Amniotic stem cell (primary cell): ENCODE results near the gene SLC15A1.

Source experiments
- DNase-seq: peaks from one replicate; lab custom pipeline; 2025; lab: John Stamatoyannopoulos, UW

Gene SLC15A1

DNA sequence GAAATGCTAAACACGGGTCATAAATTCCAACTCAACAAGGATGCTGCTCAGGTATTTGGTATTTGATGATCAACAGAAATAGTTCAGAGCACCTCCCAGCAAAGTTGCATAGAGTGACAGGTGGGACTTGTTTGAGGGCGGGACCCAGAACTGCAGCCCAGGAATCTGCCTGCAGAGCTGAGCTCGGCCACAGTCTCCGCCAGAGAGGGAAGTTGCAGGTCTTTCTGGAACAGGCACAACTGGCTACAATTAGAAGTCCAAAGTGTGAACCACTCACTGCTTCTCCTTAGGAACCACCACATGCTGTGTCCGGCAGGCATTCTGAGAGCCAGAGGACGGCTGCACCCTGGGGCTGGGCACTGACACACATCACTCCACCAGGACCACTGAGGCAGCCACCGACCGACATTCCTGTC, 1.1 kb downstream of the SLC15A1 start:
- DNase-seq = no peak

DNA sequence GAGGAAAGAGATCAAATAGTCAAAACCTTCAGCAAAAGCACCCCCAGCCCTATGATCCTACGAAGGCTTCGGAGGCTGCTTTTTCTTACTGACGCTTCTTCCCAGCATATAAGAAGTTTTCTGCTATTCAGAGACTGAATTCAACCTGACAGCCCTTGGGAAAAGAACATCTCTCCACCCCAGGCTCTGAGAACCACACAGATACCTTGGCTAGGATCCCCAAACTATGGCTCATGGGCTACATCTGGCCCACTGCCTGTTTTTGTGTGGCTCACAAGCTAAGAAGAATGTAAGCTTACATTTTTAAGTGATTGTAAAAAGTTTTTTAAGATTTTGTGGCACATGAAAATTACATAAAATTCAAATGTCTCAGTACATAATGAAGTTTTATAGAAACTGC, 3.0 kb downstream of the SLC15A1 start:
- no peak for DNase-seq

DNA sequence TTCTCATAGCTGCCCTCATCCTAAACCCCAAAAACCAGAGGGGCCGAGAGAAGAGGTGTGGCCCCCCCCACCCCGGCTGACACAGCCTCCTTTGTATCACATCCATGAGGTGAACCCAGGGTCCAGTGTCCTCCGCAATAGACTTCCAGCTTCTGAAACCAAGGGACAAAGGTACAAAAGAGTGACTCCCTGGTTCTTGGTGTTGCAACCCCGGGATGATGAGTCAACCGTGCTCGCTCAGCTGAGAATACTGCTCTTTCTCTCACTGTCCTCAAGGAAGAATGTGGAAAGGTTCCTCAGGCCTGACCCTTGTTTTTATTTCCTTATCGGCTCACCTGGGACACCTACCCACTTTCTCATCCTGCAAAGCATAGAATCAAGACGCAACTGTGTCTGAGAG, 5.5 kb downstream of the SLC15A1 start:
- DNase-seq = no peak

DNA sequence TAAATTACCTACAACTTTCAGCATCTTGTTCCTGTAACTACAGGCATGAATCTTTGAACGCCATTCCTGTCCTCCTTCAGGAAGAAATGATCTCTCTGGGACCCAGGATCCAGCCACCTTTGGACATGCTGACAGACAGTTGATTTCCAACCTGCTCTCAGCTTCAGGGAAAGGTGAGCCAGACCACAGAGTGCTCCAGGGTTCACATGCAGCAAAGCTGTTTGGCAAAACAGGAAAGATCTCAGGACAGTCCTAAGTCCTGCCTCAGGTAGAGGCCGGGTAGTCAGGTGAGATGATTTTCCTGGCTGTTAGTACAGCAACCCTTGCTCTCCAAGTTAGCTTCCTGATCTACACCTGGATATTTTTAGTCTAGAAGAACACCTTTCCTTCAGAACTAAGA, 9.1 kb downstream of the SLC15A1 start:
- no peak for DNase-seq

GRCh38 chr13:98742961-98743360, 9.5 kb downstream of the SLC15A1 start:
- DNase-seq = no peak

- no peak for DNase-seq
Observed at GRCh38 chr13:98741741-98742435, 10.6 kb downstream of the SLC15A1 start.

DNA sequence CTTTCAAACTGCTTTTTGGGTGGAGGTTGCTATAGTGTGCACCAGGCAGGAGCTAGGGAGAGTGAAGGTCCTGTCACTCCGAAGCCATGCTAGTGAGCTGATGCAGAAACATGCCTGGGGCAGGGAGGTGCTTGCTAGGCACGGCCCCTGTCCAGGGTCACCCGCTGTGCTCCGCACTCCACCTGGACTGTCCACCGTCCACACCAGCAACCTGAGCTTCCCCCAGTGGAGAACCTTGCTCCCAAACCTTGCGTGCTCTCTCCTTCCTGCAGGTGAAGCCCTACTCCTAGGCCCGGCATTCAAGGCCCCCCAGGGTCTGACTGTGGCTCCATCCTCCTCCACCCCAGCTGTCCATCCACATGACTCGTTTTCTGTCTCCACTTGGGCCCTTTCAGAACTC, 12.3 kb downstream of the SLC15A1 start:
- DNase-seq = no peak

DNA sequence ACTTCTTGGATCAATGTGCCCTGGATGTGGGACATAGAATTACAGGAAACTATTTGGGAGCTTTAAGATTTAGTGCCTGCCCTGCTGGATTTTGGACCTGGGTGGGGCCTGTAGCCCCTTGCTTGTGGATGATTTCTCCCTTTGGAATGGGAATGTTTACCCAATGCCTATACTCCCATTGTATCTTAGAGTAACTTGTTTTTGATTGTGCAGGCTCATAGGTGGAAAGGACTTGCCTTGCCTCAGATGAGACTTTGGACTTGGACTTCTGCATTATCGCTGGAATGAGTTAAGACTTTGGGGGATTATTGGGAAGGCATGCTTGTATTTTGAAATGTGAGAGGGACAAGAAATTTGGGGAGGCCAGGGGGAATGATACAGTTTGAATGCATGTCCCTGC, 13.5 kb downstream of the SLC15A1 start:
- no peak for DNase-seq

DNA sequence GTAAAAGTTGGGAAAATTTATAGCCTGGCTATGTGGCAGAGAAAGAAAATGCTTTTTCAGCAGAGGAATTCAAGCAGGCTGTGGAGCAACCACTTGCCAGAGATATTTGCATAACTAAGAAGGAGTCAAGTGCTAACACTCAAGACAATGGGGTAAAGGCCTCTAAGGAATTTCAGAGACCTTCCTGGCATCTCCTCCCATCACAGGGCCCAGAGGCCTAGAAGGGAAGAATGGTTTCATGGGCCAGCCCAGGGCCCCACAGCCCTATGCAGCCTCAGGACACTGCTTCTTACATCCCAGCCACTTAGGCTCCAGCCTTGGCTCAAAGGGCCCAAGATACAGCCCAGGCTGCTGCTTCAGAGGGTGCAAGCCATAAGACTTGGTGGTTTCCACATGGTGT, 14.3 kb downstream of the SLC15A1 start:
- DNase-seq = no peak

GRCh38 chr13:98731925-98732324, 20.5 kb downstream of the SLC15A1 start:
- DNase-seq = no peak

GRCh38 chr13:98731038-98731437, 21.4 kb downstream of the SLC15A1 start:
- DNase-seq = no peak

GRCh38 chr13:98730441-98730840, 22.0 kb downstream of the SLC15A1 start:
- DNase-seq = no peak

- DNase-seq = no peak
Observed at GRCh38 chr13:98729658-98730057, 22.8 kb downstream of the SLC15A1 start.

GRCh38 chr13:98722958-98723357, 29.5 kb downstream of the SLC15A1 start:
- DNase-seq = no peak

DNA sequence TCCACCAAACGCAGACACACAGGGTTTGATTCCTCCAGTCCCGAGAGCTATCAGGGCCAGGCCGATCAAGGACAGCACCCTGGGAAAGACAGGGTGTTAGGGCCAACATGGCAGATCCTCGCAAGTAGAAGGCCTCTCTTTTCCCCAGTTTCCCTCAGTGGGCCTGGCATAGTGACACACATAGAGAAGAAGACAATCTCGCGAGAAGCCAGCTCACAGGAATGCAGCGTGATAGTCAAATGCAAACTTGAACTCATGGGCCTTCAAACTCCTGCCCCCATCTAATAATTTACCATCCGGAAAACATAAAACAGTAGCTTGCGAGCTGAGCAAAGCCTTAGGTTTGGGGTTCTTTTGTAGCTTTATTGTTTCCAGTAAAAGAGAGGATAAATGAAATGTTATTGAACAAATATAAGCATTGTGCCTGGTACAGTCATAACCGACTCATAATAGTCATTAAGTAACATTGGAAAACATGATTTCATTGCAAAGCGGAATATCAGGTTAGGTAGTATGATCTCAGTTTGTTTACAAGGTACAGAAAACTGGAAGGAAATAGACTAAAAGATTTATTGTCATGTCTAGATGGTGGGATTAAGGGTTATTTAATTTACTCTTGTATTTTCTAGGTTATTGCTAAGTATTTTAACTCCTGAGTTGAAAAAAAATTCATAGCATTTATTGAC, 30.5 kb downstream of the SLC15A1 start:
- DNase-seq = no peak

DNA sequence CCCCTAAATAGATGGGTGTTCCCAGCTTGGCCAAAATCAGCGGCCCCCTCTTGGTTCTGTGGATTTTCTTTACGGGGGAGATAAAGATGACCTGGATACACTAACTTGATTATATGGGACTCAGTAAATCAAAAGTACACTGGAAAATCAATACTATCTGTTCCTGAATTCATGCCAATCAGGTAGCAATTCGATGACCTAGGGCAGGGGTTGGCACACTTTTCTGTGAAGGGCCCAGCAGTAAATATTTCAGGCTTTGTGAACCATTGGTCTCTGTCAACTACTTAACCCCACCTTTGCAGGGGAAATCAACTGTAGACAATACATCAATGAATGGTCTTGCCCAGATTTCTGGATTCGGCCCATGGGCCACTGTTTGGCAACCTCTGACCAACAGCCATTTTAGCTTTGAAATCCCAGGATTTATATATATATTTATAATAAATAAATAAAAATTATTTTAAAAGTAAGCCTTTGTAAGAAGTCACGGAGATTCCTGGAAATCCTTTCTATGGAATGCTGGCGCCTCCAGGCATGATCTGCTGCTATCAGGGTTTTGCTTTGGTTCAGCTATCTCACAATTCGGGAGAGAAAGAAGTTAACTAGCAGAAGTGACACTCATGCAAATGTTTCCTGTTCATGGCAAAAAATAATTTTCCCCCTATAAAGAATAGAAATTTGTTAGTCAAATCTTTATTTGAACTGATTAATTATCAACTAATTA, 32.8 kb downstream of the SLC15A1 start:
- DNase-seq = no peak

- no peak for DNase-seq
Observed at GRCh38 chr13:98717891-98718290, 34.6 kb downstream of the SLC15A1 start.

- no peak for DNase-seq
Observed at GRCh38 chr13:98717256-98717655, 35.2 kb downstream of the SLC15A1 start.

DNA sequence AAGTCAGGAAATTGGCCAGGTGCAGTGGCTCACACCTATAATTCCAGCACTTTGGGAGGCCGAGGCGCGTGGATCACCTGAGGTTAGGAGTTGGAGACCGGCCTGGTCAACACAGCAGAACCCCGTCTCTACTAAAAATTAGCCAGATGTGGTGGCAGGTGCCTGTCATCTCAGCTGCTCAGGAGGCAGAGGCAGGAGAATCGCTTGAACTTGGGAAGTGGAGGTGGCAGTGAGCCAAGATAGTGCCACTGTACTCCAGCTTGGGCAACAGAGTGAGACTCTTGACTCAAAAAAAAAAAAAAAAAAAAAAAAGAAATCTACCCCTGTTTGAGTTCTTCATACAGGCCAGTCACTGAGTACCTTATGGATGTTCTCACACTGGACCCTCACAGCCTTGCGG, 42.0 kb downstream of the SLC15A1 start:
- DNase-seq = no peak

GRCh38 chr13:98707281-98707999, 45.0 kb downstream of the SLC15A1 start:
- no peak for DNase-seq

GRCh38 chr13:98706446-98707110, 45.9 kb downstream of the SLC15A1 start:
- no peak for DNase-seq

- DNase-seq = no peak
Observed at GRCh38 chr13:98697791-98698190, 54.7 kb downstream of the SLC15A1 start.
